ENCODE measurements around the gene CHKA. TPM values are rescaled to one million over a fixed set of nuclear protein-coding genes. Genes with fewer than 3 reads are reported as not detected.
A peak's percentile ranks its signal among the peaks of the same experiment; 100 is the strongest.

CHKA gene
- polyA plus RNA-seq, 1 of the 3 experiments (the other 2 are of a cell fraction), result 12.3 TPM

DNA sequence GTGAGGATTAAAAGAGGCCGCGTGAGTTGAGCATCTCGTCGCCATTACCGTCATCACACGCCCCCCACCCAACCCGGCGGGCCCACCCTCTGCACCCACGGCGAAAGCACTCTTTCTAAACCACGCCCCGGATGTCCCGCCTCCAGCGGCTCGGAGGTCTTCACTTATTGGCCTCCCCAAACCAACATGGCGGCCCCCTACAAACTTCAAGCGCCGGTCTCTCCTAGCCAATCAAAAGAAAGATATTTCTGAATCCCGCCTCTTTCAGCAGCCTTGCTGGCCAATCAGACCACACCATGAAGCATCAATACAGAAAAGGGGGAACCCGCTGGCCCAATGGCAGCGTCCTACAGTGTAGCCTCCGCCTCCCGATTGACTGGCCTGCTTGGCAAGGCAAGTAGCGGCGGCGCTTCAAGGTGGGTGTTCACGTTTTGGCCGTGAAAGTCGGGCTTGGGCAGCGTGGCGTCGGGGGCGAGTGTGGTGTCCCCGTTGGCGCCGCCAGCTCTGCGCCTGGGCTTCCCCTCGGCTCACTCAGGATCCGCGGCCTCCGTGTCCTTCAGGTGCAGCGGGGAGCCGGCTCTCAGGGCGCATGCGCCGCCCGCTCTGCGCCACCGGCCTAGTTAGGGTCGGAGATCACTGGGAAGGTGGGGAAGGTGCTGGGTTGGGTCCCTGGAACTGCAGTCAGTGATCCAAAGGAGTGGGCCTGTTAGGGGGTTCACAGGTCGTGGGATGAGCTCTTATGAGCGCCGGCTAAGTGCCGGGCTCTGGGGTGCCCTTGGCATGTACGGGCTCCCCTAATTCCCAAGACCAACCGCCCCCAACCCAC lies 90.7 kb downstream of the CHKA start, which contains the start of gene NDUFS8 (continued):
- TF ChIP-seq NRF1 (IDR thresholded peaks at IDR 0.05; ENCODE audit: low read depth, low read length) (peak; percentile 82), MEF2A (IDR thresholded peaks at IDR 0.05; ENCODE audit: borderline replicate concordance, low read depth) (no peak), MXI1 (IDR thresholded peaks at IDR 0.05; ENCODE audit: low read depth, low read length) (peak; percentile 71), POLR2AphosphoS5 (IDR thresholded peaks at IDR 0.05; ENCODE audit: low read depth, low read length) (peak; percentile 27; the same call in 1 of the 2 replicates), RXRA (IDR thresholded peaks at IDR 0.05; ENCODE audit: borderline replicate concordance, low read depth) (no peak), RAD21 (IDR thresholded peaks at IDR 0.05; ENCODE audit: low read length) (no peak)
- TF ChIP-seq, protein P1, sequence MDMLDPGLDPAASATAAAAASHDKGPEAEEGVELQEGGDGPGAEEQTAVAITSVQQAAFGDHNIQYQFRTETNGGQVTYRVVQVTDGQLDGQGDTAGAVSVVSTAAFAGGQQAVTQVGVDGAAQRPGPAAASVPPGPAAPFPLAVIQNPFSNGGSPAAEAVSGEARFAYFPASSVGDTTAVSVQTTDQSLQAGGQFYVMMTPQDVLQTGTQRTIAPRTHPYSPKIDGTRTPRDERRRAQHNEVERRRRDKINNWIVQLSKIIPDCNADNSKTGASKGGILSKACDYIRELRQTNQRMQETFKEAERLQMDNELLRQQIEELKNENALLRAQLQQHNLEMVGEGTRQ (IDR thresholded peaks at IDR 0.05; ENCODE audit: borderline replicate concordance, low read depth, low read length), result no peak
- TF ChIP-seq, protein P2, sequence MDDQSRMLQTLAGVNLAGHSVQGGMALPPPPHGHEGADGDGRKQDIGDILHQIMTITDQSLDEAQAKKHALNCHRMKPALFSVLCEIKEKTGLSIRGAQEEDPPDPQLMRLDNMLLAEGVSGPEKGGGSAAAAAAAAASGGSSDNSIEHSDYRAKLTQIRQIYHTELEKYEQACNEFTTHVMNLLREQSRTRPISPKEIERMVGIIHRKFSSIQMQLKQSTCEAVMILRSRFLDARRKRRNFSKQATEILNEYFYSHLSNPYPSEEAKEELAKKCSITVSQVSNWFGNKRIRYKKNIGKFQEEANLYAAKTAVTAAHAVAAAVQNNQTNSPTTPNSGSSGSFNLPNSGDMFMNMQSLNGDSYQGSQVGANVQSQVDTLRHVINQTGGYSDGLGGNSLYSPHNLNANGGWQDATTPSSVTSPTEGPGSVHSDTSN (IDR thresholded peaks at IDR 0.05), result peak; percentile 84
- TF ChIP-seq, protein P3, sequence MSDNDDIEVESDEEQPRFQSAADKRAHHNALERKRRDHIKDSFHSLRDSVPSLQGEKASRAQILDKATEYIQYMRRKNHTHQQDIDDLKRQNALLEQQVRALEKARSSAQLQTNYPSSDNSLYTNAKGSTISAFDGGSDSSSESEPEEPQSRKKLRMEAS (IDR thresholded peaks at IDR 0.05; ENCODE audit: low read depth), result no peak; the same call in none of the 2 replicates

GRCh38 chr11:68028802-68029545 lies 92.2 kb downstream of the CHKA start:
- H3K4me3 ChIP-seq (ENCODE audit: low read depth in 2 of 2, low read length in 1 of 2), result peak overlapping the region; percentile 77 to 81
- no peak for DNase-seq
- no peak overlapping the region for H2AFZ ChIP-seq (ENCODE audit: low read depth)

More at GRCh38 chr11:68028802-68029545, 92.2 kb downstream of the CHKA start:
- POLR2A ChIA-PET, result no interaction called here
- Histone ChIP-seq H3K4me2 (peak overlapping the region; percentile 79), H3K27ac (ENCODE audit: low read depth in 2 of 2, low read length in 1 of 2) (peak overlapping the region in 1 of 2 experiments; percentile 99; a peak in 2 of 4 replicates), H3K9ac (peak overlapping the region; percentile 69), H4K20me1 (ENCODE audit: insufficient read depth) (no peaks in the 10 kb centered on the region), H3K36me3 (replicated peaks in 1 of 2; ENCODE audit: control insufficient read depth in 1 of 2, insufficient read depth in 2 of 2, low read length in 1 of 2) (peaks cover 5 to 10% of the 10 kb centered on the region in 2 experiments), H3K9me2 (no peaks in the 10 kb centered on the region), H3K4me1 (ENCODE audit: control insufficient read depth in 1 of 2, insufficient read depth in 2 of 2, low read depth in 1 of 2, low read length in 1 of 2) (peaks cover 30 to 36% of the 10 kb centered on the region in 2 experiments; a peak in 3 of 4 replicates), H3K79me2 (ENCODE audit: insufficient read depth) (peaks cover 38% of the 10 kb centered on the region), H3K27me3 (ENCODE audit: insufficient read depth) (no peaks in the 10 kb centered on the region), H3F3A (replicated peaks; ENCODE audit: insufficient read depth) (peaks cover 24% of the 10 kb centered on the region), H3K9me3 (no peaks in the 10 kb centered on the region)
- CTCF ChIA-PET, result interaction anchor here (1.0 to 1.1 kb wide), 2 partner anchors 64 to 68 kb away, joined by 3 read pairs; no protein-coding TSS in a partner anchor
- 80% methylated on average over 10 of the region's 12 CpGs for WGBS (ENCODE audit: low lambda C conversion rate)
- TF ChIP-seq EP300 (IDR thresholded peaks at IDR 0.05; ENCODE audit: borderline replicate concordance in 1 of 2, low read depth in 1 of 2, low read length in 1 of 2) (no peak), NFIC (IDR thresholded peaks at IDR 0.05; ENCODE audit: borderline replicate concordance) (no peak), FOSL2 (IDR thresholded peaks at IDR 0.05; ENCODE audit: borderline replicate concordance, low read depth) (peak; percentile 36; the same call in 1 of the 2 replicates), SMC3 (IDR thresholded peaks at IDR 0.05; ENCODE audit: low read depth, low read length) (no peak), TCF12 (IDR thresholded peaks at IDR 0.05) (peak; percentile 25; the same call in 1 of the 2 replicates), RFX5 (IDR thresholded peaks at IDR 0.05; ENCODE audit: low read length) (no peak), FOXM1 (IDR thresholded peaks at IDR 0.05; ENCODE audit: low read depth) (no peak), JUND (IDR thresholded peaks at IDR 0.05) (peak; percentile 30; the same call in 1 of the 2 replicates), SIN3A (IDR thresholded peaks at IDR 0.05; ENCODE audit: borderline replicate concordance, low read depth, low read length) (no peak), RXRA (IDR thresholded peaks at IDR 0.05; ENCODE audit: borderline replicate concordance, low read depth) (no peak)
- TF ChIP-seq, protein P3 (IDR thresholded peaks at IDR 0.05; ENCODE audit: low read depth), result 0 out of 2 replicates have a peak, but pooled peaks have one; percentile 29
- TF ChIP-seq, protein P1 (IDR thresholded peaks at IDR 0.05; ENCODE audit: borderline replicate concordance, low read depth, low read length), result no peak

Data from SK-N-SH (cell line).